ENCODE data around the gene PHACTR2. TPM values are rescaled to one million over a fixed set of nuclear protein-coding genes. Genes with fewer than 3 reads are reported as not detected.

PHACTR2 gene
- total RNA-seq, 1 donor from 2014 or later, result 44.7 TPM

DNA sequence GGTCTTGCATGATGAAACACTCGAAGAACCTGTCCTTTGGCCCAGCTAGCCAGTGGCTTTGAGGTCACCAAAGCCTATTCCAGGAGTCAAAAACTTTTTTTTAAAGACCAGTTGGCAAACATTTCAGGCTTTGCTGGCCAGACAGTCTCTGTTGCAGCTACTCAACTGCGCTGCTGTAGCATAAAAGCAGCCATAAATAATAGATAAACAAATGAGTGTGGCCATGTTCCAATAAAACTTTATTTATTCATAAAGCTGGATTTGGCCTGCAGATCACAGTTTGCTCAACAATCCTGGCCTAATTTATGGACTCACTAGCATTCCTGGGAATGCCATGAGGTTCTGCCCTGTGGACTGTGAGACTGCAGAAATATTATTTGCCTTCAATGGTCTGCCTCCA, 96.6 kb downstream of the PHACTR2 start:
- Histone ChIP-seq H4K20me1 (ENCODE audit: insufficient read depth, low read length) (no peaks in the 10 kb centered on the region), H3K9ac (ENCODE audit: low read length) (no peak overlapping the region), H3K9me3 (ENCODE audit: insufficient read depth, low read depth, low read length) (no peaks in the 10 kb centered on the region), H3K27me3 (ENCODE audit: insufficient read depth, low read length) (no peaks in the 10 kb centered on the region), H3K4me2 (ENCODE audit: low read length) (no peak overlapping the region), H3K36me3 (ENCODE audit: insufficient read depth, low read length) (peaks cover 23% of the 10 kb centered on the region), H3K4me3 (ENCODE audit: insufficient read depth, low read depth, low read length) (no peak overlapping the region), H3K27ac (ENCODE audit: low read depth, low read length) (no peak overlapping the region), H2AFZ (ENCODE audit: low read depth, low read length) (no peak overlapping the region), H3K4me1 (ENCODE audit: insufficient read depth, low read length) (no peaks in the 10 kb centered on the region), H3K79me2 (ENCODE audit: insufficient read depth, low read length) (no peaks in the 10 kb centered on the region)
- Mint-ChIP-seq H3K27me3 (ENCODE audit: low read depth, unreplicated experiment) (no peaks in the 10 kb centered on the region), H3K27ac (ENCODE audit: unreplicated experiment) (no peak overlapping the region), H3K4me3 (ENCODE audit: unreplicated experiment) (no peak overlapping the region), H3K4me1 (ENCODE audit: low read depth, unreplicated experiment) (no peaks in the 10 kb centered on the region), H3K36me3 (ENCODE audit: low read depth, unreplicated experiment) (peaks cover 3% of the 10 kb centered on the region), H3K9me3 (ENCODE audit: unreplicated experiment) (no peaks in the 10 kb centered on the region)
- DNase-seq (ENCODE audit: low read depth), result no peak
- FAIRE-seq, result no peak
- no peak for TF ChIP-seq EZH2 (IDR thresholded peaks at IDR 0.05; ENCODE audit: insufficient read depth, low read length)
- TF ChIP-seq CTCF (IDR thresholded peaks at IDR 0.05; ENCODE audit: insufficient read depth, low read depth, low read length), result no peak

DNA sequence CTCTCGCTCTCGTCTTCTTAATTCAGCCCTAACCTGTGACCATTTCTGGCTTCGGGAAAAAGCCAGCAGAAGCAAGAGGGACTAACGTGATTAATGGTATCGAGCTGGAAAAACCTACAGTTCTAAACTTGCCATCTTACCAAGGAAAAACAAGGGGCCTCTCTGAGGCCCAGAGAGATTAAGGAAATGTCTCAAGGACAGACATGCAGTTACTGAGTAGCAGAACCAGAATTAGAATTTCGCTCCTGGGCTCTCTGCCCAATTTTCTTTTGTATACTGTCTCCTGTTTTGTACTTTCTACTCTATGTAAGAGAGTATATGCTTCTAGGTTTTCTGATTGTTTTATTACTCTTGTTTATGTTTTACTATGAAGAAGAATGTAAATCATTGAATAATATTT, 97.6 kb downstream of the PHACTR2 start:
- Mint-ChIP-seq H3K9me3 (ENCODE audit: unreplicated experiment) (no peaks in the 10 kb centered on the region), H3K4me3 (ENCODE audit: unreplicated experiment) (no peak overlapping the region), H3K27me3 (ENCODE audit: low read depth, unreplicated experiment) (no peaks in the 10 kb centered on the region), H3K27ac (ENCODE audit: unreplicated experiment) (no peak overlapping the region), H3K4me1 (ENCODE audit: low read depth, unreplicated experiment) (no peaks in the 10 kb centered on the region), H3K36me3 (ENCODE audit: low read depth, unreplicated experiment) (peaks cover 3% of the 10 kb centered on the region)
- Histone ChIP-seq H3K9ac (ENCODE audit: low read length) (no peak overlapping the region), H3K4me3 (ENCODE audit: insufficient read depth, low read depth, low read length) (no peak overlapping the region), H3K27me3 (ENCODE audit: insufficient read depth, low read length) (no peaks in the 10 kb centered on the region), H3K27ac (ENCODE audit: low read depth, low read length) (no peak overlapping the region), H3K4me1 (ENCODE audit: insufficient read depth, low read length) (no peaks in the 10 kb centered on the region), H3K4me2 (ENCODE audit: low read length) (no peak overlapping the region), H3K36me3 (ENCODE audit: insufficient read depth, low read length) (peaks cover 25% of the 10 kb centered on the region), H3K9me3 (ENCODE audit: insufficient read depth, low read depth, low read length) (no peaks in the 10 kb centered on the region), H4K20me1 (ENCODE audit: insufficient read depth, low read length) (no peaks in the 10 kb centered on the region), H2AFZ (ENCODE audit: low read depth, low read length) (no peak overlapping the region), H3K79me2 (ENCODE audit: insufficient read depth, low read length) (no peaks in the 10 kb centered on the region)
- FAIRE-seq, result no peak
- no peak for TF ChIP-seq CTCF (IDR thresholded peaks at IDR 0.05; ENCODE audit: insufficient read depth, low read depth, low read length)
- no peak for TF ChIP-seq EZH2 (IDR thresholded peaks at IDR 0.05; ENCODE audit: insufficient read depth, low read length)
- DNase-seq (ENCODE audit: low read depth), result no peak

- no peaks in the 10 kb centered on the region for H3K79me2 ChIP-seq (ENCODE audit: insufficient read depth, low read length)
- peaks cover 6% of the 10 kb centered on the region for H3K36me3 Mint-ChIP-seq (ENCODE audit: low read depth, unreplicated experiment)
- H3K9me3 ChIP-seq (ENCODE audit: insufficient read depth, low read depth, low read length), result no peaks in the 10 kb centered on the region
- H3K27ac Mint-ChIP-seq (ENCODE audit: unreplicated experiment), result no peak overlapping the region
- FAIRE-seq, result no peak
- H3K4me1 ChIP-seq (ENCODE audit: insufficient read depth, low read length), result no peaks in the 10 kb centered on the region
- no peaks in the 10 kb centered on the region for H4K20me1 ChIP-seq (ENCODE audit: insufficient read depth, low read length)
- no peak overlapping the region for H3K4me2 ChIP-seq (ENCODE audit: low read length)
- H3K4me3 Mint-ChIP-seq (ENCODE audit: unreplicated experiment), result no peak overlapping the region
- H3K9me3 Mint-ChIP-seq (ENCODE audit: unreplicated experiment), result no peaks in the 10 kb centered on the region
- no peak for DNase-seq (ENCODE audit: low read depth)
- no peak overlapping the region for H3K4me3 ChIP-seq (ENCODE audit: insufficient read depth, low read depth, low read length)
- no peaks in the 10 kb centered on the region for H3K27me3 ChIP-seq (ENCODE audit: insufficient read depth, low read length)
- H3K4me1 Mint-ChIP-seq (ENCODE audit: low read depth, unreplicated experiment), result no peaks in the 10 kb centered on the region
- no peak overlapping the region for H3K9ac ChIP-seq (ENCODE audit: low read length)
- H3K27me3 Mint-ChIP-seq (ENCODE audit: low read depth, unreplicated experiment), result no peaks in the 10 kb centered on the region
- H3K36me3 ChIP-seq (ENCODE audit: insufficient read depth, low read length), result peaks cover 27% of the 10 kb centered on the region
- H3K27ac ChIP-seq (ENCODE audit: low read depth, low read length), result no peak overlapping the region
- TF ChIP-seq EZH2 (IDR thresholded peaks at IDR 0.05; ENCODE audit: insufficient read depth, low read length) (no peak), CTCF (IDR thresholded peaks at IDR 0.05; ENCODE audit: insufficient read depth, low read depth, low read length) (no peak)
- no peak overlapping the region for H2AFZ ChIP-seq (ENCODE audit: low read depth, low read length)
These were observed 101.2 kb downstream of the PHACTR2 start for GRCh38 chr6:143778926-143779325.

Measured in astrocyte (in vitro differentiated cells and primary cell).